ENCODE measurements around the gene GUCY2C.

GUCY2C gene

GRCh38 chr12:14612898-14613445, 83.4 kb downstream of the GUCY2C start:
- no peak overlapping the region for H3K4me3 ChIP-seq (ENCODE audit: low read length)
- H3K4me1 ChIP-seq (ENCODE audit: control insufficient read depth, insufficient read depth, low read length) = peaks cover 8% of the 10 kb centered on the region
- no peaks in the 10 kb centered on the region for H3K27me3 ChIP-seq (ENCODE audit: control insufficient read depth, insufficient read depth, low read length)
- H3K27ac ChIP-seq (ENCODE audit: low read depth, low read length) = peak overlapping the region; percentile 33
- no peak overlapping the region for H3K9ac ChIP-seq (ENCODE audit: low read length)
- peaks cover 4% of the 10 kb centered on the region for H3K36me3 ChIP-seq (ENCODE audit: control insufficient read depth, insufficient read depth, low read length)

DNA sequence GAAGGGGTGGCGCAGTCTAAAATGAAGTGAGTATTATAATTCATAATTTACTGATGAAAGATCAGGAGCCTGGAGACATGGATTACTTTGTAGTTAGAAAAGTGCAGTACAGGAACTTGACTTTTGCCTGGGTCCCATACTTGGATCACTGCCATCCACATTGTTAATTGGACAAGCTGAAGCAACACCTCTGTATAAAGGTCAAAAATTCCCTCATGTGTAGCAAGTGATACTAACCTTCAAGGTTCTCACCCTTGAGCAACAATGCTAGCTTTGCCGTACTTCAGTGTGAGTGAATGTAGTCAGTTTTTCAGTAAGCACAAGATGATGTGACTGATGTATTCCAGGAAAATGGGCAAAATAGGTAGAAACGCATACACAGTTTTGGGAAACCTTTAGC, 84.1 kb downstream of the GUCY2C start:
- Histone ChIP-seq H3K4me3 (ENCODE audit: low read length) (no peak overlapping the region), H3K4me1 (ENCODE audit: control insufficient read depth, insufficient read depth, low read length) (peaks cover 8% of the 10 kb centered on the region), H3K9ac (ENCODE audit: low read length) (no peak overlapping the region), H3K27me3 (ENCODE audit: control insufficient read depth, insufficient read depth, low read length) (no peaks in the 10 kb centered on the region), H3K27ac (ENCODE audit: low read depth, low read length) (no peak overlapping the region), H3K36me3 (ENCODE audit: control insufficient read depth, insufficient read depth, low read length) (peaks cover 4% of the 10 kb centered on the region)

- H3K27ac ChIP-seq (ENCODE audit: low read depth, low read length) = no peak overlapping the region
- no peak overlapping the region for H3K9ac ChIP-seq (ENCODE audit: low read length)
- H3K4me1 ChIP-seq (ENCODE audit: control insufficient read depth, insufficient read depth, low read length) = peaks cover 8% of the 10 kb centered on the region
- H3K4me3 ChIP-seq (ENCODE audit: low read length) = no peak overlapping the region
- H3K36me3 ChIP-seq (ENCODE audit: control insufficient read depth, insufficient read depth, low read length) = peaks cover 4% of the 10 kb centered on the region
- H3K27me3 ChIP-seq (ENCODE audit: control insufficient read depth, insufficient read depth, low read length) = no peaks in the 10 kb centered on the region
These were observed 84.7 kb downstream of the GUCY2C start for GRCh38 chr12:14611640-14612203.

GRCh38 chr12:14607568-14607967, 88.8 kb downstream of the GUCY2C start:
- Histone ChIP-seq H3K27me3 (ENCODE audit: control insufficient read depth, insufficient read depth, low read length) (no peaks in the 10 kb centered on the region), H3K36me3 (ENCODE audit: control insufficient read depth, insufficient read depth, low read length) (no peaks in the 10 kb centered on the region), H3K27ac (ENCODE audit: low read depth, low read length) (no peak overlapping the region), H3K4me3 (ENCODE audit: low read length) (no peak overlapping the region), H3K4me1 (ENCODE audit: control insufficient read depth, insufficient read depth, low read length) (peaks cover 2% of the 10 kb centered on the region), H3K9ac (ENCODE audit: low read length) (no peak overlapping the region)

DNA sequence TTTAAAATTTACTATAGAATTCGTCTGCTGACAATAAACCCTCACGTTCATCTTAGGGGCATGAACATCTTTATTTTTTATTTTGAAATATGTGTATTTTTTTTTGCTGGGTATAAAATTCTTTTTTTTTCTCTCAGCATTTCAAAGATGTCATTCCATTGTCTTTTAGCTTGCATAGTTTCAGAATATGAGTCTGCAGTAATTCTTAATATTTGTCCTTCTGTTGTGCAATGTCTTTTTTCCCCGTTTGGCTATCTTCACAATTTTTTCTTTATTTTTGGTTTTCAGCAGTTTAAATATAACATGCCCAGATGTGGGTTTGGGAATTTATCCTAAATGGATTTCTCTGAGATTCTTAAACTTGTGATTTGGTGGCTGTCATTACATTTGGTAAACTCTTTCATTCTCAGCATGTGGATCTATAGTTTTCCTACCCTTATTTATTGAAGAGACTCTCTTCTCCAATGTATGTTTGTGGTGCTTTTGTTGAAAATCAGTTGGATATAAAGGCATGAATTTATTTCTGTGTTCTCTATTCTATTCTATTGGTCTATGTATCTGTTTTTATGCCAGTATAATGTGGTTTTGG, 90.9 kb downstream of the GUCY2C start:
- H3K4me1 ChIP-seq (ENCODE audit: control insufficient read depth, insufficient read depth, low read length) = no peaks in the 10 kb centered on the region
- no peak overlapping the region for H3K4me3 ChIP-seq (ENCODE audit: low read length)
- H3K36me3 ChIP-seq (ENCODE audit: control insufficient read depth, insufficient read depth, low read length) = no peaks in the 10 kb centered on the region
- H3K9ac ChIP-seq (ENCODE audit: low read length) = no peak overlapping the region
- H3K27ac ChIP-seq (ENCODE audit: low read depth, low read length) = no peak overlapping the region
- no peaks in the 10 kb centered on the region for H3K27me3 ChIP-seq (ENCODE audit: control insufficient read depth, insufficient read depth, low read length)

DNA sequence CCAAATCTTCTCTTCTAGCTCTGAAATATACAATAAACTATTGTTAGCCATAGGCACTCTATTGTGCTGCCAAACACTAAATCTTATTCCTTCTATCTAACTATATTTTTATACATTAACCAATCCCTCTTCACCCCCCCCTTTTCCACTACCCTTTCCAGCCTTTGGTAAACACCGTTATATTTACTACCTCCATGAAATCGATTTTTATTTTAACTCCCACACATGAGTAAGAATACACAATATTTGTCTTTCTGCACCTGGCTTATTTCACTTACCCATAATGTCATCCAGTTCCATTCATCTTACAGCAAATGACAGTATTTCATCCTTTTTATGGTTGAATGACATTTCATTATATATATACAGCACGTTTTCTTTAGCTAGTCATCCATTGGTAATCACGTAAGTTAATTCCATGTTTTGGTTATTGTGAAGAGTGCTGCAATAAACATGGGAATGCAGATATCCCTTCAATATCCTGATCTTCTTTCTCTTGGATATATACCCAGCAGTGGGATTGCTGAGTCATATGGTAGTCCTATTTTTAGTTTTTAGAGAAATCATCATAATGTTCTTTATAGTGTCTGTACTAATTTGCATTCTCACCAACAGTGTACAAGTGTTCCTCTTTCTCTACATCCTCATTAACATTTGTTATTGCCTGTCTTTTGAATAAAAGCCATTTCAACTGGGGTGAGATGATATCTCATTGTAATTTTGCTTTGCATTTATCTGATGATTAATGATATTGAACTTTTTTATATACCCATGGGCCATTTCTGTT, 94.5 kb downstream of the GUCY2C start:
- H3K36me3 ChIP-seq (ENCODE audit: control insufficient read depth, insufficient read depth, low read length) = no peaks in the 10 kb centered on the region
- no peaks in the 10 kb centered on the region for H3K4me1 ChIP-seq (ENCODE audit: control insufficient read depth, insufficient read depth, low read length)
- H3K27ac ChIP-seq (ENCODE audit: low read depth, low read length) = no peak overlapping the region
- H3K4me3 ChIP-seq (ENCODE audit: low read length) = no peak overlapping the region
- H3K27me3 ChIP-seq (ENCODE audit: control insufficient read depth, insufficient read depth, low read length) = no peaks in the 10 kb centered on the region
- no peak overlapping the region for H3K9ac ChIP-seq (ENCODE audit: low read length)

- Histone ChIP-seq H3K4me1 (ENCODE audit: control insufficient read depth, insufficient read depth, low read length) (no peaks in the 10 kb centered on the region), H3K27ac (ENCODE audit: low read depth, low read length) (no peak overlapping the region), H3K36me3 (ENCODE audit: control insufficient read depth, insufficient read depth, low read length) (no peaks in the 10 kb centered on the region), H3K4me3 (ENCODE audit: low read length) (no peak overlapping the region), H3K27me3 (ENCODE audit: control insufficient read depth, insufficient read depth, low read length) (no peaks in the 10 kb centered on the region), H3K9ac (ENCODE audit: low read length) (no peak overlapping the region)
These were observed 98.9 kb downstream of the GUCY2C start for GRCh38 chr12:14597480-14597879.

DNA sequence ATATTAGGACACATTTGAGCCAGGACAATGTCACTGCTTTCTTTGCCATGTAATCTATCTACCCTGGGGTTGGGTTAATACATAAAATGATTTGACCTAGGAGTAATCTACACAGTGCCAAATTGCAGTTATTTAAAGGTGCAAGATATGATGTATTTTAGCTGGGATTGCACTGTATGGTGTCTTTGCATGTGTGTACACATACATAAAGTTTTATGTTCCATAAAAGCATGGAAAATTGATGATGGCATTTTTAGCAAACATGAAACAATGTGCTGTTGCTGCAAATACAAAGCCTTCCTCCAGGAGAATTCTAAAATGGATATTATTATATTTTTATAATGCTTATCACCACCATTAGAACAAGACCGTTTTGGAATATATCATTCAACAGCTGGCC, 104.7 kb downstream of the GUCY2C start:
- Histone ChIP-seq H3K36me3 (ENCODE audit: control insufficient read depth, insufficient read depth, low read length) (no peaks in the 10 kb centered on the region), H3K4me3 (ENCODE audit: low read length) (no peak overlapping the region), H3K4me1 (ENCODE audit: control insufficient read depth, insufficient read depth, low read length) (no peaks in the 10 kb centered on the region), H3K9ac (ENCODE audit: low read length) (no peak overlapping the region), H3K27me3 (ENCODE audit: control insufficient read depth, insufficient read depth, low read length) (no peaks in the 10 kb centered on the region), H3K27ac (ENCODE audit: low read depth, low read length) (no peak overlapping the region)

GRCh38 chr12:14589169-14590004, 107.0 kb downstream of the GUCY2C start:
- Histone ChIP-seq H3K4me3 (ENCODE audit: low read length) (no peak overlapping the region), H3K36me3 (ENCODE audit: control insufficient read depth, insufficient read depth, low read length) (no peaks in the 10 kb centered on the region)

DNA sequence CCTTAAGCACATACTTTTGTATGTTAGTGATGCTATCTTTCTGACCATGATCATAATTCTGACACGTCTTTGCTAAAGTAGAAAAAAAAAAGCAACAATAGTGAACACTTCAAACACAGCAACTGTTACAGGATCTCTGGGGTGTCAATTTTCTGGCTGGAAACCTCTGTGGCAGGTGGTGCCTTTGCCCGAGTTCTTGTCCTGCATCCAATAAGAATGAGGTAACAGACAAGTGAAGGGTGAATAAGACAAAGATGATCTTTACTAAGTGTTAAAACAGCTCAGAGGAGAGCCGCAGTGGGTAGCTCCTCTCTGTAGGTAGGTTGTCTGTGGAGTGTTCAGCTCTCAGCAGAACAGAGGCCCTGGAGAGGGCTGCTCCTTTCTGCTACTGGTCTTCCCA, 107.8 kb downstream of the GUCY2C start:
- H3K27ac ChIP-seq (ENCODE audit: low read depth, low read length) = no peak overlapping the region
- no peaks in the 10 kb centered on the region for H3K27me3 ChIP-seq (ENCODE audit: control insufficient read depth, insufficient read depth, low read length)
- H3K4me1 ChIP-seq (ENCODE audit: control insufficient read depth, insufficient read depth, low read length) = no peaks in the 10 kb centered on the region
- H3K4me3 ChIP-seq (ENCODE audit: low read length) = no peak overlapping the region
- no peak overlapping the region for H3K9ac ChIP-seq (ENCODE audit: low read length)
- no peaks in the 10 kb centered on the region for H3K36me3 ChIP-seq (ENCODE audit: control insufficient read depth, insufficient read depth, low read length)

More at GRCh38 chr12:14589169-14590004, 107.0 kb downstream of the GUCY2C start:
- no peaks in the 10 kb centered on the region for H3K27me3 ChIP-seq (ENCODE audit: control insufficient read depth, insufficient read depth, low read length)
- no peaks in the 10 kb centered on the region for H3K4me1 ChIP-seq (ENCODE audit: control insufficient read depth, insufficient read depth, low read length)
- H3K9ac ChIP-seq (ENCODE audit: low read length) = no peak overlapping the region
- no peak overlapping the region for H3K27ac ChIP-seq (ENCODE audit: low read depth, low read length)

DNA sequence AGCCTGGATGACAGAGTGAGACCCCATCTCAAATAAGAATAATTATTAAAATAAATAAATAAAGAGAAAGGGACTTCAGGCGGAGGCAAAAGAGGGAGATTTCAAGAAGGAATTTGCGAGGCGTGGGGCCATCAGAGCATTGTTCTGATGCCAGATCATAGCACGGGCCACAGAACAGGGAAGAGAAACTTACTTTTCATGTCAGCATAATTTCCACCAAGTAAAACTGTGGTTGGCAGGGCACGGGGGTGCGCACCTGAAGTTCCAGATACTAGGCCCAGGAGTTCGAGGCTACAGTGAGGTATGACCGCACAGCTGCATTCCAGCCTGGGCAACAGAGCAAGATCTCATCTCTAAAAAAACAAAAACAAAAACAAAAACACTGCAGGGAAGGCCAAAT, 117.8 kb downstream of the GUCY2C start:
- Histone ChIP-seq H3K27me3 (ENCODE audit: control insufficient read depth, insufficient read depth, low read length) (no peaks in the 10 kb centered on the region), H3K36me3 (ENCODE audit: control insufficient read depth, insufficient read depth, low read length) (no peaks in the 10 kb centered on the region), H3K4me1 (ENCODE audit: control insufficient read depth, insufficient read depth, low read length) (no peaks in the 10 kb centered on the region), H3K9ac (ENCODE audit: low read length) (no peak overlapping the region), H3K27ac (ENCODE audit: low read depth, low read length) (no peak overlapping the region), H3K4me3 (ENCODE audit: low read length) (no peak overlapping the region)

- no peaks in the 10 kb centered on the region for H3K36me3 ChIP-seq (ENCODE audit: control insufficient read depth, insufficient read depth, low read length)
- H3K9ac ChIP-seq (ENCODE audit: low read length) = no peak overlapping the region
- no peak overlapping the region for H3K4me3 ChIP-seq (ENCODE audit: low read length)
- H3K27ac ChIP-seq (ENCODE audit: low read depth, low read length) = no peak overlapping the region
- no peaks in the 10 kb centered on the region for H3K4me1 ChIP-seq (ENCODE audit: control insufficient read depth, insufficient read depth, low read length)
- H3K27me3 ChIP-seq (ENCODE audit: control insufficient read depth, insufficient read depth, low read length) = no peaks in the 10 kb centered on the region
These were observed 119.1 kb downstream of the GUCY2C start for GRCh38 chr12:14577344-14577743.
